B cell (primary cell): ENCODE measurements around the gene STUM. TPM values are rescaled to one million over a fixed set of nuclear protein-coding genes. Genes with fewer than 3 reads are reported as not detected.

Experiments
- ATAC-seq: fragments of 200-7000 bp; cut with Tn5 transposase; one replicate; pipeline ENCODE4 v1.10.0; 2021; ENCODE audit warnings: low read depth, mild to moderate bottlenecking, moderate number of reproducible peaks, moderate library complexity
- CTCF ChIA-PET: fragments of 350-600 bp; sonication (Branson Sonifier 250); formaldehyde crosslinking; loops from one replicate; lab custom pipeline; 2021; ENCODE audit warnings: antibody characterized with exemption, inconsistent platforms; lab: Charles Lee
- POLR2A ChIA-PET: fragments of 350-600 bp; sonication (Branson Sonifier 250); formaldehyde crosslinking; loops from one replicate; lab custom pipeline; 2021; ENCODE audit warnings: antibody characterized with exemption; lab: Charles Lee
- DNase-seq: peaks from one replicate; pipeline ENCODE4 v3.0.0; 2013
- H2AFZ ChIP-seq: 2 replicates; pipeline ENCODE4 v1.6.1; 2012; ENCODE audit warnings: mild to moderate bottlenecking, low read depth, low read length; ENCODE audit not compliant: insufficient read depth, poor library complexity, severe bottlenecking
- H3K27ac ChIP-seq, 2 donors: 1 replicate in 1 of 2; 2 replicates in 1 of 2; pipeline ENCODE4 v1.5.1; 2012 to 2013; ENCODE audit warnings: low read length in 2 of 2, mild to moderate bottlenecking in 2 of 2, moderate library complexity in 1 of 2
- H3K27me3 ChIP-seq, 4 experiments: fragments of 200-600 bp in 1 of 4; sonication (generic) in 1 of 4; replicated peaks in 1 of 4; 1 replicate in 2 of 4; 2 replicates in 2 of 4; pipeline versions ENCODE4 v1.6.1 to v1.7.0; 2013 to 2016; ENCODE audit warnings: low read length in 3 of 4, mild to moderate bottlenecking in 2 of 4, mixed read lengths in 1 of 4, moderate library complexity in 1 of 4; ENCODE audit not compliant: insufficient read depth in 4 of 4, control insufficient read depth in 3 of 4; ENCODE audit errors: control extremely low read depth in 1 of 4
- H3K36me3 ChIP-seq, 2 experiments: replicated peaks in 1 of 2; 1 replicate in 1 of 2; 2 replicates in 1 of 2; pipeline versions ENCODE4 v1.6.1 to v1.7.1; 2013; ENCODE audit warnings: low read length in 1 of 2; ENCODE audit not compliant: insufficient read depth in 2 of 2, control insufficient read depth in 1 of 2; ENCODE audit errors: control extremely low read depth in 1 of 2, extremely low read depth in 1 of 2
- H3K4me1 ChIP-seq, 2 donors: fragments of 200-600 bp in 1 of 2; sonication (generic) in 1 of 2; 1 replicate in 1 of 2; 2 replicates in 1 of 2; pipeline versions ENCODE4 v1.5.1 to v1.6.1; 2013 to 2017; ENCODE audit warnings: low read length in 2 of 2; ENCODE audit not compliant: control insufficient read depth in 2 of 2, insufficient read depth in 2 of 2
- H3K4me2 ChIP-seq: replicated peaks from 2 replicates; pipeline ENCODE3; 2012; ENCODE audit warnings: mild to moderate bottlenecking, low read depth, low read length; ENCODE audit not compliant: poor library complexity, severe bottlenecking
- H3K4me3 ChIP-seq, 5 experiments: fragments of 200-600 bp in 1 of 5; sonication (generic) in 1 of 5; 1 replicate in 3 of 5; 2 replicates in 2 of 5; pipeline versions ENCODE4 v1.5.1 to v1.7.0; 2011 to 2016; ENCODE audit warnings: low read length in 4 of 5, mild to moderate bottlenecking in 4 of 5, low read depth in 2 of 5, control low read depth in 1 of 5, moderate library complexity in 1 of 5; ENCODE audit not compliant: insufficient read depth in 1 of 5; ENCODE audit errors: control extremely low read depth in 1 of 5, extremely low read depth in 1 of 5
- H3K79me2 ChIP-seq: fragments of 200-600 bp; sonication (generic); one replicate; pipeline ENCODE4 v1.6.0; 2016; ENCODE audit warnings: low read length; ENCODE audit not compliant: control insufficient read depth, insufficient read depth
- H3K9ac ChIP-seq: fragments of 200-600 bp; sonication (generic); 2 replicates; pipeline ENCODE4 v1.6.1; 2017; ENCODE audit warnings: mild to moderate bottlenecking, low read length, moderate library complexity
- H3K9me3 ChIP-seq, 3 donors: one replicate each; pipeline versions ENCODE4 v1.6.1 to v1.7.1; 2013; ENCODE audit warnings: low read length in 2 of 3; ENCODE audit not compliant: control insufficient read depth in 2 of 3, insufficient read depth in 1 of 3; ENCODE audit errors: control extremely low read depth in 1 of 3
- H4K20me1 ChIP-seq: 2 replicates; pipeline ENCODE4 v1.6.0; 2012; ENCODE audit warnings: mild to moderate bottlenecking, low read length; ENCODE audit not compliant: insufficient read depth, control insufficient read depth, poor library complexity, severe bottlenecking
- H3K27ac Mint-ChIP-seq: one replicate; pipeline ENCODE4 v1.8.0; 2021; ENCODE audit warnings: mixed read lengths
- H3K27me3 Mint-ChIP-seq: one replicate; pipeline ENCODE4 v1.8.0; 2021; ENCODE audit warnings: mixed read lengths
- H3K4me1 Mint-ChIP-seq: one replicate; pipeline ENCODE4 v1.8.0; 2021; ENCODE audit warnings: mixed read lengths
- H3K4me3 Mint-ChIP-seq: one replicate; pipeline ENCODE4 v1.8.0; 2021; ENCODE audit warnings: mixed read lengths
- H3K9me3 Mint-ChIP-seq: one replicate; pipeline ENCODE4 v1.8.0; 2022; ENCODE audit warnings: mixed read lengths; ENCODE audit not compliant: insufficient read depth
- EZH2 ChIP-seq: IDR thresholded peaks from 2 replicates; pipeline ENCODE4 v1.6.1; 2012; ENCODE audit warnings: borderline replicate concordance, low read depth, mild to moderate bottlenecking, moderate library complexity, low read length; ENCODE audit not compliant: insufficient read depth, poor library complexity, severe bottlenecking
- WGBS: methylation state at CpG from one replicate; pipeline ENCODE4 v1.1.5; 2013; ENCODE audit warnings: missing lambda C conversion rate; ENCODE audit not compliant: insufficient coverage; 5-methylcytosine and 5-hydroxymethylcytosine counted together
- intact Hi-C: fragments of 100-400 bp; cut with micrococcal nuclease; formaldehyde crosslinking; loops from one replicate; pipeline ENCODE4 v1.10.0; 2022
- polyA plus RNA-seq: library from polyadenylated mRNA; depleted of rRNA; stranded (reverse); fragments of >200 nt; gene quantifications from 2 replicates; pipeline ENCODE4 v1.2.3, GENCODE V29; 2012
- total RNA-seq, 2 donors: library from RNA; stranded (reverse); fragments of 120-200 nt in 1 of 2; gene quantifications; 1 replicate in 1 of 2; 2 replicates in 1 of 2; pipeline versions ENCODE4 v1.2.3 to v1.2.4, GENCODE V29; 2013 to 2022
- TF ChIP-seq, protein P1 (sequence below): fragments of 200-600 bp; IDR thresholded peaks from one replicate; pipeline ENCODE4 v1.8.0; 2022; ENCODE audit warnings: antibody characterized with exemption, mild to moderate bottlenecking

STUM gene
- total and polyA plus RNA-seq, 2 donors (not counting 1 experiment from before 2014, with no cell fraction given): 0.12 to 0.69 TPM

GRCh38 chr1:226589008-226589733, 40.6 kb downstream of the STUM start:
- H3K36me3 ChIP-seq: no peaks in the 10 kb centered on the region
- H3K4me3 ChIP-seq: no peak overlapping the region
- no peak for TF ChIP-seq EZH2
- TF ChIP-seq, protein P1, sequence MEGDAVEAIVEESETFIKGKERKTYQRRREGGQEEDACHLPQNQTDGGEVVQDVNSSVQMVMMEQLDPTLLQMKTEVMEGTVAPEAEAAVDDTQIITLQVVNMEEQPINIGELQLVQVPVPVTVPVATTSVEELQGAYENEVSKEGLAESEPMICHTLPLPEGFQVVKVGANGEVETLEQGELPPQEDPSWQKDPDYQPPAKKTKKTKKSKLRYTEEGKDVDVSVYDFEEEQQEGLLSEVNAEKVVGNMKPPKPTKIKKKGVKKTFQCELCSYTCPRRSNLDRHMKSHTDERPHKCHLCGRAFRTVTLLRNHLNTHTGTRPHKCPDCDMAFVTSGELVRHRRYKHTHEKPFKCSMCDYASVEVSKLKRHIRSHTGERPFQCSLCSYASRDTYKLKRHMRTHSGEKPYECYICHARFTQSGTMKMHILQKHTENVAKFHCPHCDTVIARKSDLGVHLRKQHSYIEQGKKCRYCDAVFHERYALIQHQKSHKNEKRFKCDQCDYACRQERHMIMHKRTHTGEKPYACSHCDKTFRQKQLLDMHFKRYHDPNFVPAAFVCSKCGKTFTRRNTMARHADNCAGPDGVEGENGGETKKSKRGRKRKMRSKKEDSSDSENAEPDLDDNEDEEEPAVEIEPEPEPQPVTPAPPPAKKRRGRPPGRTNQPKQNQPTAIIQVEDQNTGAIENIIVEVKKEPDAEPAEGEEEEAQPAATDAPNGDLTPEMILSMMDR: no peak
- ChIA-PET POLR2A (no interaction called here), CTCF (interaction anchor here (0.6 kb wide), 1 partner anchor 797 kb away, joined by 4 read pairs; no protein-coding TSS in a partner anchor)
- no peaks in the 10 kb centered on the region for H3K79me2 ChIP-seq
- ATAC-seq: no peak
- no peak for DNase-seq
- no peaks in the 10 kb centered on the region for H3K9me3 Mint-ChIP-seq
- no peak overlapping the region for H3K4me3 Mint-ChIP-seq
- H3K4me2 ChIP-seq: no peak overlapping the region
- no peak overlapping the region for H3K9ac ChIP-seq
- H3K27ac Mint-ChIP-seq: no peak overlapping the region
- peaks cover 13% of the 10 kb centered on the region for H3K27me3 Mint-ChIP-seq
- H2AFZ ChIP-seq: no peak overlapping the region
- 88% methylated on average over 11 of the region's 11 CpGs for WGBS
- no peak overlapping the region for H3K27ac ChIP-seq
- intact Hi-C loops: no loop called here
- H4K20me1 ChIP-seq: no peaks in the 10 kb centered on the region
- no peaks in the 10 kb centered on the region for H3K9me3 ChIP-seq
- H3K4me1 ChIP-seq: no peaks in the 10 kb centered on the region
- H3K27me3 ChIP-seq: peaks cover 0 to 3% (median 0%) of the 10 kb centered on the region in 4 experiments
- no peaks in the 10 kb centered on the region for H3K4me1 Mint-ChIP-seq

GRCh38 chr1:226590614-226591013, 42.0 kb downstream of the STUM start:
- Mint-ChIP-seq H3K4me1 (no peaks in the 10 kb centered on the region), H3K27me3 (peaks cover 13% of the 10 kb centered on the region), H3K4me3 (no peak overlapping the region), H3K9me3 (no peaks in the 10 kb centered on the region), H3K27ac (no peak overlapping the region)
- POLR2A ChIA-PET: no interaction called here
- ATAC-seq: no peak
- Histone ChIP-seq H3K79me2 (no peaks in the 10 kb centered on the region), H3K27ac (no peak overlapping the region), H3K9me3 (peaks cover 0 to 2% (median 0%) of the 10 kb centered on the region in 3 donors), H3K4me2 (no peak overlapping the region), H3K4me1 (no peaks in the 10 kb centered on the region), H3K36me3 (no peaks in the 10 kb centered on the region), H3K9ac (no peak overlapping the region), H3K27me3 (peaks cover 0 to 3% (median 0%) of the 10 kb centered on the region in 4 experiments), H3K4me3 (no peak overlapping the region), H4K20me1 (no peaks in the 10 kb centered on the region), H2AFZ (no peak overlapping the region)
- DNase-seq: no peak
- CTCF ChIA-PET: no interaction called here
- 87% methylated on average over 7 of the region's 7 CpGs for WGBS
- intact Hi-C loops: no loop called here
- TF ChIP-seq, protein P1: no peak
- TF ChIP-seq EZH2: no peak
